IMR-90 (cell line): ENCODE results near the gene TPM2. TPM values are rescaled to one million over a fixed set of nuclear protein-coding genes. Genes with fewer than 3 reads are reported as not detected.

ENCODE experiments used
- ATAC-seq: fragments of 200-7000 bp; cut with Tn5 transposase; 2 replicates; pipeline ENCODE4 v1.9.1; 2020; ENCODE audit warnings: low read depth, mild to moderate bottlenecking, moderate library complexity
- BruUV-seq: library from RNA; stranded (reverse); fragments of 400-500 nt; replicated peaks from 2 replicates; lab custom pipeline; 2021; lab: Mats Ljungman, UMichigan
- CTCF ChIA-PET: fragments of 300-600 bp; formaldehyde crosslinking; extraction: SDS; loops from one replicate; lab custom pipeline; 2021; ENCODE audit warnings: antibody characterized with exemption; lab: Yijun Ruan, JAX
- POLR2A ChIA-PET: fragments of 300-600 bp; sonication (Branson Sonifier 250); formaldehyde crosslinking; loops from one replicate; lab custom pipeline; 2022; ENCODE audit warnings: antibody characterized with exemption; ENCODE audit not compliant: unreplicated experiment; lab: Charles Lee
- DNase-seq: peaks from one replicate; pipeline ENCODE4 v3.0.0; 2013
- H2AFZ ChIP-seq: replicated peaks from 2 replicates; pipeline ENCODE3; 2013; ENCODE audit warnings: low read length, mild to moderate bottlenecking; ENCODE audit not compliant: poor library complexity
- H2AK5ac ChIP-seq: 2 replicates; pipeline ENCODE4 v1.6.1; 2013; ENCODE audit warnings: low read depth, low read length, inconsistent platforms
- H2AK9ac ChIP-seq: replicated peaks from 2 replicates; pipeline ENCODE3; 2013; ENCODE audit warnings: mild to moderate bottlenecking, low read depth, low read length, moderate library complexity; ENCODE audit not compliant: poor library complexity
- H2BK120ac ChIP-seq: 2 replicates; pipeline ENCODE4 v1.6.1; 2013; ENCODE audit warnings: low read depth, low read length, inconsistent platforms
- H2BK15ac ChIP-seq: 3 replicates; pipeline ENCODE4 v1.6.1; 2013; ENCODE audit warnings: low read depth, low read length, inconsistent platforms
- H2BK20ac ChIP-seq: 2 replicates; pipeline ENCODE4 v1.6.1; 2013; ENCODE audit warnings: low read depth, mild to moderate bottlenecking, inconsistent platforms, low read length, moderate library complexity
- H2BK5ac ChIP-seq: 2 replicates; pipeline ENCODE4 v1.6.1; 2013; ENCODE audit warnings: mild to moderate bottlenecking, low read depth, low read length, inconsistent platforms; ENCODE audit not compliant: poor library complexity, severe bottlenecking
- H3K14ac ChIP-seq: replicated peaks from 2 replicates; pipeline ENCODE4 v1.6.1; 2013; ENCODE audit warnings: low read depth, low read length, inconsistent platforms
- H3K18ac ChIP-seq: 2 replicates; pipeline ENCODE4 v1.6.1; 2013; ENCODE audit warnings: low read depth, low read length, control low read depth
- H3K23ac ChIP-seq: 2 replicates; pipeline ENCODE4 v1.6.1; 2013; ENCODE audit warnings: low read depth, low read length, inconsistent platforms
- H3K27ac ChIP-seq: 2 replicates; pipeline ENCODE4 v1.5.1; 2013; ENCODE audit warnings: mild to moderate bottlenecking, control low read depth, low read length; ENCODE audit not compliant: insufficient read depth
- H3K27me3 ChIP-seq: 2 replicates; pipeline ENCODE4 v1.6.1; 2013; ENCODE audit warnings: low read length; ENCODE audit not compliant: control insufficient read depth, insufficient read depth
- H3K36me3 ChIP-seq: 2 replicates; pipeline ENCODE4 v1.6.1; 2013; ENCODE audit warnings: low read length, mixed read lengths; ENCODE audit not compliant: control insufficient read depth, insufficient read depth
- H3K4ac ChIP-seq: 2 replicates; pipeline ENCODE4 v1.6.1; 2013; ENCODE audit warnings: low read depth, low read length, inconsistent platforms
- H3K4me1 ChIP-seq: 2 replicates; pipeline ENCODE4 v1.6.1; 2013; ENCODE audit warnings: low read length, mixed read lengths; ENCODE audit not compliant: control insufficient read depth, insufficient read depth
- H3K4me2 ChIP-seq: 2 replicates; pipeline ENCODE4 v1.6.1; 2013; ENCODE audit warnings: low read depth, mild to moderate bottlenecking, control low read depth, low read length, moderate library complexity
- H3K4me3 ChIP-seq: 2 replicates; pipeline ENCODE4 v1.5.1; 2013; ENCODE audit warnings: low read depth, mild to moderate bottlenecking, control low read depth, low read length, moderate library complexity; ENCODE audit not compliant: insufficient read depth
- H3K56ac ChIP-seq: 2 replicates; pipeline ENCODE4 v1.6.1; 2013; ENCODE audit warnings: low read length, inconsistent platforms; ENCODE audit not compliant: insufficient read depth; ENCODE audit errors: extremely low read depth
- H3K79me1 ChIP-seq, 2 experiments: 2 replicates each; pipeline ENCODE4 v1.6.1; 2013; ENCODE audit warnings: low read length in 2 of 2, inconsistent platforms in 1 of 2, low read depth in 1 of 2
- H3K9ac ChIP-seq: 2 replicates; pipeline ENCODE4 v1.6.1; 2013; ENCODE audit warnings: low read depth, low read length, control low read depth
- H3K9me1 ChIP-seq: 2 replicates; pipeline ENCODE4 v1.6.1; 2013; ENCODE audit warnings: low read length, inconsistent platforms; ENCODE audit not compliant: insufficient read depth
- H3K9me3 ChIP-seq: 2 replicates; pipeline ENCODE4 v1.6.1; 2013; ENCODE audit warnings: low read length; ENCODE audit not compliant: control insufficient read depth, insufficient read depth
- H4K20me1 ChIP-seq: 2 replicates; pipeline ENCODE4 v1.6.1; 2013; ENCODE audit warnings: low read length, inconsistent platforms; ENCODE audit not compliant: insufficient read depth
- H4K5ac ChIP-seq: 2 replicates; pipeline ENCODE4 v1.6.1; 2013; ENCODE audit warnings: mild to moderate bottlenecking, low read depth, low read length, control low read depth
- H4K8ac ChIP-seq, 2 experiments: 2 replicates each; pipeline ENCODE4 v1.6.1; 2013; ENCODE audit warnings: low read depth in 2 of 2, low read length in 2 of 2, control low read depth in 1 of 2, inconsistent platforms in 1 of 2
- H4K91ac ChIP-seq: 2 replicates; pipeline ENCODE4 v1.6.1; 2013; ENCODE audit warnings: low read depth, low read length, inconsistent platforms; ENCODE audit not compliant: insufficient read depth
- BHLHE40 ChIP-seq: fragments of 150-350 bp; IDR thresholded peaks from 2 replicates; pipeline ENCODE4 v1.6.1; 2016; ENCODE audit warnings: mild to moderate bottlenecking, low read depth, low read length
- CHD1 ChIP-seq: IDR thresholded peaks from 2 replicates; pipeline ENCODE4 v1.6.1; 2012; ENCODE audit warnings: low read depth, low read length, improper control_type of control experiment
- CTCF ChIP-seq: conservative IDR thresholded peaks from 2 replicates; pipeline ENCODE4 v1.5.1; 2012; ENCODE audit warnings: mild to moderate bottlenecking, low read depth, low read length, improper control_type of control experiment
- FOS ChIP-seq: fragments of 150-350 bp; IDR thresholded peaks from 2 replicates; pipeline ENCODE4 v1.6.1; 2016; ENCODE audit warnings: low read depth, low read length
- MAFK ChIP-seq: IDR thresholded peaks from 2 replicates; pipeline ENCODE4 v1.6.1; 2012; ENCODE audit warnings: low read depth, low read length, improper control_type of control experiment
- MAZ ChIP-seq: IDR thresholded peaks from 2 replicates; pipeline ENCODE4 v1.6.1; 2012; ENCODE audit warnings: low read depth, mild to moderate bottlenecking, low read length, improper control_type of control experiment, moderate library complexity, borderline replicate concordance
- MXI1 ChIP-seq: IDR thresholded peaks from 2 replicates; pipeline ENCODE4 v1.6.1; 2012; ENCODE audit warnings: low read depth, mild to moderate bottlenecking, low read length, moderate library complexity, borderline replicate concordance
- POLR2A ChIP-seq: IDR thresholded peaks from 2 replicates; pipeline ENCODE4 v1.6.1; 2012; ENCODE audit warnings: mild to moderate bottlenecking, low read depth, low read length
- RAD21 ChIP-seq: IDR thresholded peaks from 2 replicates; pipeline ENCODE4 v1.6.1; 2012; ENCODE audit warnings: low read length, improper control_type of control experiment
- RCOR1 ChIP-seq: IDR thresholded peaks from 2 replicates; pipeline ENCODE4 v1.6.1; 2012; ENCODE audit warnings: mild to moderate bottlenecking, low read length, improper control_type of control experiment; ENCODE audit not compliant: insufficient replicate concordance
- RFX5 ChIP-seq: IDR thresholded peaks from 2 replicates; pipeline ENCODE4 v1.8.0; 2012; ENCODE audit warnings: low read depth, mild to moderate bottlenecking, low read length, moderate library complexity
- SMC3 ChIP-seq: fragments of 150-350 bp; IDR thresholded peaks from 2 replicates; pipeline ENCODE4 v1.6.1; 2016; ENCODE audit warnings: low read depth, mild to moderate bottlenecking, antibody characterized with exemption, low read length, moderate library complexity
- WGBS, 2 experiments: methylation state at CpG; one replicate each; pipeline versions ENCODE4 v1.1.5 to v1.1.7; 2013; ENCODE audit warnings: missing lambda C conversion rate in 2 of 2; ENCODE audit not compliant: insufficient read length in 1 of 2; ENCODE audit errors: extremely low coverage in 2 of 2; 5-methylcytosine and 5-hydroxymethylcytosine counted together
- dilution Hi-C: fragments of 300-500 bp; cut with HindIII; formaldehyde crosslinking; loops from one replicate; pipeline ENCODE4 v1.14.3; 2018; ENCODE audit warnings: low sequenced_read_pairs; ENCODE audit not compliant: unreplicated experiment
- in situ Hi-C: fragments of 300-500 bp; cut with MboI; formaldehyde crosslinking; loops from 3 replicates; pipeline ENCODE4 v1.14.3; 2019; ENCODE audit warnings: low sequenced_read_pairs, inconsistent platforms, mixed read lengths
- intact Hi-C: fragments of 100-400 bp; cut with micrococcal nuclease; formaldehyde crosslinking; loops from 2 replicates; pipeline ENCODE4 v1.10.0; 2022
- polyA plus RNA-seq, 3 experiments: library from polyadenylated mRNA; depleted of rRNA; stranded (reverse); fragments of >200 nt; gene quantifications; 2 replicates each; pipeline ENCODE4 v1.2.3, GENCODE V29; 2012; ENCODE audit warnings: low replicate concordance in 1 of 3
- total RNA-seq: library from RNA; depleted of rRNA; stranded (reverse); fragments of >200 nt; gene quantifications from 2 replicates; pipeline ENCODE4 v1.2.3, GENCODE V29; 2012
- TF ChIP-seq, protein P1 (sequence below): fragments of 150-350 bp; IDR thresholded peaks from 2 replicates; pipeline ENCODE4 v1.6.1; 2017; ENCODE audit warnings: mild to moderate bottlenecking, antibody characterized with exemption, low read length, low read depth
- TF ChIP-seq, protein P2 (sequence below): fragments of 150-350 bp; IDR thresholded peaks from 2 replicates; pipeline ENCODE4 v1.6.1; 2016; ENCODE audit warnings: low read depth, mild to moderate bottlenecking, low read length, moderate library complexity, borderline replicate concordance

Gene TPM2
- total and polyA plus RNA-seq, 2 of the 4 experiments (the other 2 are of a cell fraction), result 960 to 2,500 TPM

DNA sequence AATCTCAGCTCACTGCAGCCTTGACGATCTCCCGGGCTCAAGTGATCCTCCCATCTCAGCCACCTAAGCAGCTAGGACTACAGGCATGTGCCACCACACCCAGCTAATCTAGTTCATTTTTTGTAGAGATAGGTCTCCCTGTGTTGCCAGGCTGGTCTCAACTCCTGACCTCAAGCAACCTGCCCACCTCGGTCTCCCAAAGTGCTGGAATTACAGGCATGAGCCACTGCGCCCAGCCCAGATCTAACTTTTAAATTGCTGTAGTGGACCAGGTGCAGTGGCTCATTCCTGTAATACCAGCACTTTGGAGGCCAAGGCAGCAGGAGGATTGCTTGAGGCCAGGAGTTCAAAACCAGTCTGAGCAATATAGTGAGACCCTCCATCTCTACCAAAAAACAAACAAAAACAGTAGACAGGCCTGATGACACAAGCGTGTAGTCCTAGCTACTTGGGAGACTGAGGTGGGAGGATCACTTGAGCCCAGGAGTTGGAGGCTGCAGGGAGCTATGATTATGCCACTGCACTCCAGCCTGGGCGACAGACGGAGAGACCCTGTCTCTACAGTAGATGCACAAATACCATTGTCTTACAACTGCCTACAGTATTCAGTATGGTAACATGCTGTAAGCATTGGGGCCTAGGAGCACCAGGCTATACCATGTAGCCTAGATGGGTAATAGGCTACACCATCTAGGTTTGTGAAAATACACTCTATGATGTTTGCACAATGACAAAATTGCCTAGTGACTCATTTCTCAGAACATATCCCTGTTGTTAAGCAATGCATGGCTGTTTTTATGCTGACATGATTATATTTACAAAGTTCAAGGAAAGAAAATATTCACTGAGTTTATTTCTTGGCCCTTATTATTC is 37.5 kb downstream of the TPM2 start:
- dilution Hi-C loops, result no loop called here
- ChIA-PET POLR2A (no interaction called here), CTCF (no interaction called here)
- Histone ChIP-seq H3K4ac (no peak overlapping the region), H3K9me1 (peaks cover 4% of the 10 kb centered on the region; the same call in 1 of the 2 replicates), H3K79me1 (no peaks in the 10 kb centered on the region), H3K4me2 (no peak overlapping the region), H3K23ac (no peak overlapping the region), H4K8ac (no peak overlapping the region), H4K20me1 (no peaks in the 10 kb centered on the region), H2BK15ac (no peak overlapping the region), H3K4me3 (no peak overlapping the region), H3K14ac (no peak overlapping the region), H2AK5ac (no peak overlapping the region), H3K36me3 (no peaks in the 10 kb centered on the region), H3K18ac (no peak overlapping the region), H3K9me3 (no peaks in the 10 kb centered on the region), H4K5ac (no peak overlapping the region), H3K56ac (no peak overlapping the region), H2BK120ac (no peak overlapping the region), H3K27ac (no peak overlapping the region), H2AFZ (no peak overlapping the region), H2BK20ac (no peak overlapping the region), H3K4me1 (peaks cover 14% of the 10 kb centered on the region), H2BK5ac (no peak overlapping the region), H2AK9ac (no peak overlapping the region), H3K27me3 (no peaks in the 10 kb centered on the region), H3K9ac (no peak overlapping the region), H4K91ac (no peak overlapping the region)
- ATAC-seq, result peak; percentile 68
- BruUV-seq, result no TSS peak
- in situ Hi-C loops, result loop anchor here (10.0 kb wide), 1 partner anchor 147 kb away; no protein-coding TSS in a partner anchor
- WGBS, 2 experiments, result no CpG with 5 or more reads among the region's 7 CpGs
- intact Hi-C loops, result loop anchor here (10.0 kb wide), 2 partner anchors 163 to 167 kb away; partner anchors contain the start of genes HINT2 and SPAG8
- DNase-seq, result peak; percentile 72
- no peak for TF ChIP-seq BHLHE40
- no peak for TF ChIP-seq MXI1
- TF ChIP-seq SMC3, result no peak
- TF ChIP-seq MAZ, result no peak
- no peak for TF ChIP-seq CTCF
- TF ChIP-seq CHD1, result no peak
- TF ChIP-seq FOS, result peak; percentile 60; the same call in 1 of the 2 replicates
- TF ChIP-seq RFX5, result no peak
- TF ChIP-seq POLR2A, result no peak
- TF ChIP-seq RCOR1, result no peak
- TF ChIP-seq, protein P1, sequence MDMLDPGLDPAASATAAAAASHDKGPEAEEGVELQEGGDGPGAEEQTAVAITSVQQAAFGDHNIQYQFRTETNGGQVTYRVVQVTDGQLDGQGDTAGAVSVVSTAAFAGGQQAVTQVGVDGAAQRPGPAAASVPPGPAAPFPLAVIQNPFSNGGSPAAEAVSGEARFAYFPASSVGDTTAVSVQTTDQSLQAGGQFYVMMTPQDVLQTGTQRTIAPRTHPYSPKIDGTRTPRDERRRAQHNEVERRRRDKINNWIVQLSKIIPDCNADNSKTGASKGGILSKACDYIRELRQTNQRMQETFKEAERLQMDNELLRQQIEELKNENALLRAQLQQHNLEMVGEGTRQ, result no peak
- no peak for TF ChIP-seq RAD21
- TF ChIP-seq, protein P2, sequence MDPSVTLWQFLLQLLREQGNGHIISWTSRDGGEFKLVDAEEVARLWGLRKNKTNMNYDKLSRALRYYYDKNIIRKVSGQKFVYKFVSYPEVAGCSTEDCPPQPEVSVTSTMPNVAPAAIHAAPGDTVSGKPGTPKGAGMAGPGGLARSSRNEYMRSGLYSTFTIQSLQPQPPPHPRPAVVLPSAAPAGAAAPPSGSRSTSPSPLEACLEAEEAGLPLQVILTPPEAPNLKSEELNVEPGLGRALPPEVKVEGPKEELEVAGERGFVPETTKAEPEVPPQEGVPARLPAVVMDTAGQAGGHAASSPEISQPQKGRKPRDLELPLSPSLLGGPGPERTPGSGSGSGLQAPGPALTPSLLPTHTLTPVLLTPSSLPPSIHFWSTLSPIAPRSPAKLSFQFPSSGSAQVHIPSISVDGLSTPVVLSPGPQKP, result no peak
- peak; percentile 96 for TF ChIP-seq MAFK
